Measurements from ENCODE around the gene APOBR.
"Not testable (repeated sequence)": the region's sequence is repeated elsewhere in the genome, so short reads cannot be mapped to it uniquely, and the experiment has no call there.

Gene APOBR, protein sequence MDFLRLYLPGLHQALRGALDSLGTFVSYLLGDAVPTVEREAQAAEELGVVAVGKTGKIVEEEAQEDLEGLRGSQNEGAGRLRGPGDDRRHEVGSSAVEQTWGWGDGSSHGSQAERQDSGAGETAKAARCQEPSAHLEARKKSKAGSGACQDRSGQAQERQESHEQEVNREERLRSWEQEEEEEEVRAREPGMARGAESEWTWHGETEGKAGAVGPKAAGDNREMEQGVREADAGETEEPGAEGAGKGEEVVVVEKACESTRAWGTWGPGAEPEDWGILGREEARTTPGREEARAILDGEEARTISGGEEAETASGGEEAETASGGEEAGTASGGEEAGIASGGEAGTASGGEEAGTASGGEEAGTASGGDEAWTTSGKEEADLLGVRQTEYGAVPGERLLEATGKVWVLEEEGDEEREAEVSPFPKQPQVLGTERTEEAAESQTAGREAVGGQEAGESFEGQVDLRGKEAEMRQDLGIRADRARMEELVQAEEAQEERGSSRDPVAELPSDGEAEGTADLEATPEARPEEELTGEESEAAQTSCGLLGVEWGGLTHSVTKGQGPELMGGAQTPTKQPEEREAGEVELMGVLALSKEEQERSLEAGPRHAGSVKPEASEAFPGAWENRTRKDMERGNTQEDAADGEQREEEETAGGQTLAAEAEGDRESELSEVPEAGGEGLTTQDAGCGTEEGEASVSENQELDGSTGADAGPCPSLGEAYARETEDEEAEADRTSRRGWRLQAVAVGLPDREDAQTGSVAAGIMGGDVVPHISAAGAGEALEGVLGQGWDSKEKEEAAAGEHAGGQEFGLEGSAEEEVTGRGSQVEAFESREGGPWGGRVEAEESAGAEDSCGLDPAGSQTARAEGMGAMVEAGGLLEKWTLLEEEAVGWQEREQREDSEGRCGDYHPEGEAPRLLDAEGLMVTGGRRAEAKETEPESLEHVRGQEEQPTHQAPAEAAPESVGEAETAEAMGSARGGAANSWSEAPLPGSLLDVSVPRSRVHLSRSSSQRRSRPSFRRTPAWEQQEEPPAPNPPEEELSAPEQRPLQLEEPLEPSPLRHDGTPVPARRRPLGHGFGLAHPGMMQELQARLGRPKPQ

DNA sequence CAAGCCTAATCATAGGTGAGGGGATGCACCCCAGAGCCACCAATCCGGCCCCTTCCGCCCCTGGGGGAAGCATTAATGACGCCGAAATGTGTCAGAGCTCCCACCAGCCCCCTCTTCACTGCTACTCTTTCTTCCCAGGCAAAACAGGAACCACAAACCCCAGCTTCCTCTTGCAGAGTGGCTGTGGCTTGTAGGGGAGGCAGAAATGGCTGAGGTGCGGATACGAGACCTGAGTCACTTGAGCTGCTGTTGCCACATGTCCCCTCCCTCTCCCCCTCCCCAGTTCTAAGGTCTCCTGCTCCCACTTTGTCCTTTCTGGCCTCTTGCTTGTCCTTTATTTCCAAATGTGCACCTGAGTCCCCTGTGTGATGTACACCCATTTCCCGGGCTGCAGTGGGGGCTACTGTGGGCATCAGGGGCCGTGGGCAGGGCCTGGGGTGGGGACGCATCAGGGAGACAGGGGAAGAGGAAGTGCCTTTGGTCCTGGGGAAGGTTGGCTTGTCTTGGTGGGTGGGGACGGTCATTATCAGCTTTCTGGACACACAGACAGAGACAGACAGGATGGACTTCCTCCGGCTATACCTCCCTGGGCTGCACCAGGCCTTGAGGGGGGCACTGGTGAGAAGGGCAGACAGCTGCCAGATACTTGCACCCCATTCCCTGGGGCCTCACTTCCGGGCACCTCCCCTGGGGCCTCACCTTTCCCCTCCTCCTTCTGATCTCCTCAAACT, at the start of gene APOBR:
TSS of gene APOBR (plus strand) at position 523 of the 731 bp plus-strand sequence. CDS start at position 562, 39 bp downstream.
- ATAC-seq: no peak
- TF ChIP-seq, protein P1, sequence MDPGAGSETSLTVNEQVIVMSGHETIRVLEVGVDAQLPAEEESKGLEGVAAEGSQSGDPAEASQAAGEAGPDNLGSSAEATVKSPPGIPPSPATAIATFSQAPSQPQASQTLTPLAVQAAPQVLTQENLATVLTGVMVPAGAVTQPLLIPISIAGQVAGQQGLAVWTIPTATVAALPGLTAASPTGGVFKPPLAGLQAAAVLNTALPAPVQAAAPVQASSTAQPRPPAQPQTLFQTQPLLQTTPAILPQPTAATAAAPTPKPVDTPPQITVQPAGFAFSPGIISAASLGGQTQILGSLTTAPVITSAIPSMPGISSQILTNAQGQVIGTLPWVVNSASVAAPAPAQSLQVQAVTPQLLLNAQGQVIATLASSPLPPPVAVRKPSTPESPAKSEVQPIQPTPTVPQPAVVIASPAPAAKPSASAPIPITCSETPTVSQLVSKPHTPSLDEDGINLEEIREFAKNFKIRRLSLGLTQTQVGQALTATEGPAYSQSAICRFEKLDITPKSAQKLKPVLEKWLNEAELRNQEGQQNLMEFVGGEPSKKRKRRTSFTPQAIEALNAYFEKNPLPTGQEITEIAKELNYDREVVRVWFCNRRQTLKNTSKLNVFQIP (CRISPR knock-in tag; IDR thresholded peaks at IDR 0.05; ENCODE audit: borderline replicate concordance, low read depth): no peak
- TF ChIP-seq, protein P2, sequence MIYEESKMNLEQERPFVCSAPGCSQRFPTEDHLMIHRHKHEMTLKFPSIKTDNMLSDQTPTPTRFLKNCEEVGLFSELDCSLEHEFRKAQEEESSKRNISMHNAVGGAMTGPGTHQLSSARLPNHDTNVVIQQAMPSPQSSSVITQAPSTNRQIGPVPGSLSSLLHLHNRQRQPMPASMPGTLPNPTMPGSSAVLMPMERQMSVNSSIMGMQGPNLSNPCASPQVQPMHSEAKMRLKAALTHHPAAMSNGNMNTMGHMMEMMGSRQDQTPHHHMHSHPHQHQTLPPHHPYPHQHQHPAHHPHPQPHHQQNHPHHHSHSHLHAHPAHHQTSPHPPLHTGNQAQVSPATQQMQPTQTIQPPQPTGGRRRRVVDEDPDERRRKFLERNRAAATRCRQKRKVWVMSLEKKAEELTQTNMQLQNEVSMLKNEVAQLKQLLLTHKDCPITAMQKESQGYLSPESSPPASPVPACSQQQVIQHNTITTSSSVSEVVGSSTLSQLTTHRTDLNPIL (CRISPR knock-in tag; IDR thresholded peaks at IDR 0.05; ENCODE audit: low read depth): no peak
- no peak for TF ChIP-seq PPARA (CRISPR knock-in tag; IDR thresholded peaks at IDR 0.05; ENCODE audit: borderline replicate concordance)
- TF ChIP-seq ISL1 (CRISPR knock-in tag; IDR thresholded peaks at IDR 0.05): no peak
- no peak for TF ChIP-seq ZFP30 (CRISPR knock-in tag; IDR thresholded peaks at IDR 0.05)
- no peak for TF ChIP-seq CSDC2 (CRISPR knock-in tag; IDR thresholded peaks at IDR 0.05)
- no peak for TF ChIP-seq ZNF70 (CRISPR knock-in tag; IDR thresholded peaks at IDR 0.05)
- no peak for TF ChIP-seq BACH2 (CRISPR knock-in tag; IDR thresholded peaks at IDR 0.05; ENCODE audit: borderline replicate concordance)
- TF ChIP-seq OSR1 (CRISPR knock-in tag; IDR thresholded peaks at IDR 0.05): no peak
- no peak for TF ChIP-seq RARB (CRISPR knock-in tag; IDR thresholded peaks at IDR 0.05)
- no peak for TF ChIP-seq SNAI2 (CRISPR knock-in tag; IDR thresholded peaks at IDR 0.05)
- no peak for TF ChIP-seq ZNF8 (CRISPR knock-in tag; IDR thresholded peaks at IDR 0.05)
- no peak for TF ChIP-seq ZFP3 (CRISPR knock-in tag; IDR thresholded peaks at IDR 0.05)

DNA sequence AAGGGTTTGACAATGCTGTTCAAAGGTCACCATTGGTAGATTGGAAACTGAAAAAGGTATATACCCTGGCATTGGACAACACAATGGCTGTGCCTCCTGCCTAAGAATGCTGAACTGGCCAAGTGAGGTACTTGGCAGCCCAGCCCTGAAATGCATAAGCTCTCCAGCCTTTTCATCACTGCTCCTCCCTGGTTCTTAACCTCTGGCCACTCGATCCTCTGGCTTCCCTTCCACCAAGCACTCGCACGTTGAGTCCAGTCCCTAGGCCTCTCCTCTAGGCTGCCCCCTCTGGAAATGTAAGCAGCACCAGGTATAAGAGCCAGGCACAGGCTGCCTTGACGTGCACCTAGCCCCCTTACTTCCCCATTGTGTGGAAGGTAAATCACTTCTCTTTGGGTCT, 48.1 kb upstream of the APOBR start:
- not testable (repeated sequence) for ATAC-seq

DNA sequence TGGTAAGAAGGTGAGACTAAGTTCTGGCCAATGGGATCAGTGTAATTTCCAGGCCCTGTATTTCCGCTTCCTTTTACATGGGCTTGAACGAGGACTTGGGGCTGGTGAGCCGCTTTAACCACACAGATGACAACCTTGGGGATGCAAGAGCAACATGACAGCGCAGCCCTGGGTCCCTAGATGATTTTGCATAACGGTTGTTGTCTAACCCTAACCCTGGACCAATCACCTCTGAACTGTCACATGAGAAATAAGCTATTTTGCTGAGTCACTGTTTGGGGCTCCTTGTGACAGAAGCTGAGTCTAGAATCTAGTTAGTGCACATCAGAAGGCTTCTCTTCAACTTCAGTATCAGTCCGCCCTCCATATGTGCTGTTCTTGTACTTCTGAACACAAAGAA, 47.4 kb upstream of the APOBR start:
- ATAC-seq: not testable (repeated sequence)

DNA sequence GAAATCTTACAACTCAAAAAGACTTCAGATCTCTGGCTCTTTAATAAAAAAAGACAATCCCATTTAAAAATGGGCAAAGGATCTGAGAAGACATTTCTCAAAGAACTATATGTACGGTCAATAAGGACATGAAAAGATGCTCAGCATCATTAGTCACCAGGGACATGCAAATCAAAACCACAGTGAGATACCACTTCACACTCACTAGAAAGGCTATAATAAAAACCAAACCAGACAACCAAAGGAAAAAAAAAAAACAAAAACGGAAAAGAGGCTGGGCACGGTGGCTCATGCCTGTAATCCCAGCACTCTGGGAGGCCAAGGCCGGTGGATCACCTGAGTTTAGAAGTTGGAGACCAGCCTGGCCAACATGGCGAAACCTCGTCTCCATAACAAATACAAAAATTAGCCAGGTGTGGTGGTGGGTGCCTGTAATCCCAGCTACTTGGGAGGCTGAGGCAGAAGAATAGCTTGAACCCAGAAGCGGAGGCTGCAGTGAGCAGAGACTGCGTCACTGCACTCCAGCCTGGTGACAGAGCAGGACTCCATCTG, 20.7 kb upstream of the APOBR start:
- TF ChIP-seq TOX (CRISPR knock-in tag; IDR thresholded peaks at IDR 0.05; ENCODE audit: borderline replicate concordance): no peak
- no peak for ATAC-seq

DNA sequence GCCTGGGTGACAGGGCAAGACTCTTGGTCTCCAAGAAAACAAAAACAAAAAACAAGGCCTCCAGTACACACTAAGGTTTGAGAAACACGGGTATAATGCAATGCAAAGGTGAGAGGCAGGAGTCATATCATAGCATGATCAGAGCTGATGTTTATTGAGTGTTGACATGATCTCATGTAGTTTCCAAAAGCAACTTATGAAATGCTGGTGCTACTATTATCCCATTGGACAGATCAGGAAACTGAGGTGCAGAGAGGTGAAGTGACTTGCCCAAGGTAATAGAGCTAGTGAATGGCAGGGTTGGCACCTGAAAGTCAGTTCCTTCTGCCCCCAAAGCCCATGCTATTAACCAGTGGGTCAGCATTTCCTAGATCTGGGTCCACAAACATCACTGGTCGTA, 19.2 kb upstream of the APOBR start:
- ATAC-seq: no peak

More for the DNA sequence above, 19.2 kb upstream of the APOBR start:
- TF ChIP-seq ZNF8 (CRISPR knock-in tag; IDR thresholded peaks at IDR 0.05) (no peak), TCF4 (CRISPR knock-in tag; IDR thresholded peaks at IDR 0.05; ENCODE audit: borderline replicate concordance) (no peak), BACH2 (CRISPR knock-in tag; IDR thresholded peaks at IDR 0.05; ENCODE audit: borderline replicate concordance) (no peak), RARB (CRISPR knock-in tag; IDR thresholded peaks at IDR 0.05) (no peak), ARNTL (CRISPR knock-in tag; IDR thresholded peaks at IDR 0.05; ENCODE audit: borderline replicate concordance, low read depth) (no peak)
- TF ChIP-seq, protein P3, sequence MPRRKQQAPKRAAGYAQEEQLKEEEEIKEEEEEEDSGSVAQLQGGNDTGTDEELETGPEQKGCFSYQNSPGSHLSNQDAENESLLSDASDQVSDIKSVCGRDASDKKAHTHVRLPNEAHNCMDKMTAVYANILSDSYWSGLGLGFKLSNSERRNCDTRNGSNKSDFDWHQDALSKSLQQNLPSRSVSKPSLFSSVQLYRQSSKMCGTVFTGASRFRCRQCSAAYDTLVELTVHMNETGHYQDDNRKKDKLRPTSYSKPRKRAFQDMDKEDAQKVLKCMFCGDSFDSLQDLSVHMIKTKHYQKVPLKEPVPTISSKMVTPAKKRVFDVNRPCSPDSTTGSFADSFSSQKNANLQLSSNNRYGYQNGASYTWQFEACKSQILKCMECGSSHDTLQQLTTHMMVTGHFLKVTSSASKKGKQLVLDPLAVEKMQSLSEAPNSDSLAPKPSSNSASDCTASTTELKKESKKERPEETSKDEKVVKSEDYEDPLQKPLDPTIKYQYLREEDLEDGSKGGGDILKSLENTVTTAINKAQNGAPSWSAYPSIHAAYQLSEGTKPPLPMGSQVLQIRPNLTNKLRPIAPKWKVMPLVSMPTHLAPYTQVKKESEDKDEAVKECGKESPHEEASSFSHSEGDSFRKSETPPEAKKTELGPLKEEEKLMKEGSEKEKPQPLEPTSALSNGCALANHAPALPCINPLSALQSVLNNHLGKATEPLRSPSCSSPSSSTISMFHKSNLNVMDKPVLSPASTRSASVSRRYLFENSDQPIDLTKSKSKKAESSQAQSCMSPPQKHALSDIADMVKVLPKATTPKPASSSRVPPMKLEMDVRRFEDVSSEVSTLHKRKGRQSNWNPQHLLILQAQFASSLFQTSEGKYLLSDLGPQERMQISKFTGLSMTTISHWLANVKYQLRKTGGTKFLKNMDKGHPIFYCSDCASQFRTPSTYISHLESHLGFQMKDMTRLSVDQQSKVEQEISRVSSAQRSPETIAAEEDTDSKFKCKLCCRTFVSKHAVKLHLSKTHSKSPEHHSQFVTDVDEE (CRISPR knock-in tag; IDR thresholded peaks at IDR 0.05): no peak

All from SK-N-SH treated with all-trans-retinoic acid at 6 μM for 48 hours (cell line).